Hepatocyte (in vitro differentiated cells): Measurements from ENCODE around the gene SIL1.

ENCODE experiments used
- CTCF ChIP-seq: fragments of 200-600 bp; sonication (generic); IDR thresholded peaks from 2 replicates; pipeline ENCODE4 v1.5.1; 2016; ENCODE audit warnings: antibody characterized with exemption, mild to moderate bottlenecking; ENCODE audit not compliant: poor library complexity
- EZH2 ChIP-seq: fragments of 200-600 bp; sonication (generic); IDR thresholded peaks from 2 replicates; pipeline ENCODE4 v1.6.1; 2016; ENCODE audit warnings: antibody characterized with exemption, mild to moderate bottlenecking, borderline replicate concordance
- EZH2phosphoT487 ChIP-seq: fragments of 200-600 bp; sonication (generic); IDR thresholded peaks from one replicate; pipeline ENCODE4 v1.6.1; 2018; ENCODE audit warnings: antibody characterized with exemption, mild to moderate bottlenecking, low read depth, moderate library complexity; ENCODE audit not compliant: unreplicated experiment, severe bottlenecking

- no peak for TF ChIP-seq CTCF
- no peak for TF ChIP-seq EZH2
- no peak for TF ChIP-seq EZH2phosphoT487
Measured at GRCh38 chr5:138938526-138938925, 259.6 kb downstream of the SIL1 start.
